GM18508 (cell line): ENCODE measurements around the gene SEC24B.
A peak's percentile ranks its signal among the peaks of the same experiment; 100 is the strongest.
"Not testable (repeated sequence)": the region's sequence is repeated elsewhere in the genome, so short reads cannot be mapped to it uniquely, and the experiment has no call there.

Experiments used
- ATAC-seq: cut with Tn5 transposase; IDR thresholded peaks from one replicate; pipeline ENCODE4 v1.9.1; 2021; ENCODE audit warnings: moderate number of reproducible peaks; ENCODE audit not compliant: insufficient read depth, unreplicated experiment

SEC24B gene

GRCh38 chr4:109429545-109429944 is 4.1 kb upstream of the SEC24B start:
- ATAC-seq, result no peak

GRCh38 chr4:109432203-109432602 is 1.4 kb upstream of the SEC24B start:
- no peak for ATAC-seq

GRCh38 chr4:109432696-109433095 is 919 bp upstream of the SEC24B start:
- ATAC-seq, result no peak

- ATAC-seq, result peak; percentile 14
These were observed 674 bp downstream of the SEC24B start for GRCh38 chr4:109434007-109434971.

GRCh38 chr4:109435635-109436034 is 2.0 kb downstream of the SEC24B start:
- ATAC-seq, result no peak

GRCh38 chr4:109436504-109436903 is 2.9 kb downstream of the SEC24B start:
- no peak for ATAC-seq

GRCh38 chr4:109440948-109441347 is 7.3 kb downstream of the SEC24B start:
- ATAC-seq, result no peak

- no peak for ATAC-seq
These were observed 8.3 kb downstream of the SEC24B start for GRCh38 chr4:109441862-109442458.

- ATAC-seq, result peak; percentile 61
These were observed 10.7 kb downstream of the SEC24B start for GRCh38 chr4:109444182-109444844.

GRCh38 chr4:109447278-109447677 is 13.7 kb downstream of the SEC24B start:
- no peak for ATAC-seq

- ATAC-seq, result no peak
These were observed 18.1 kb downstream of the SEC24B start for GRCh38 chr4:109451544-109452273.

- not testable (repeated sequence) for ATAC-seq
These were observed 19.5 kb downstream of the SEC24B start for GRCh38 chr4:109453110-109453509.

- ATAC-seq, result no peak
These were observed 28.7 kb downstream of the SEC24B start for GRCh38 chr4:109462297-109462696.

- ATAC-seq, result no peak
These were observed 29.2 kb downstream of the SEC24B start for GRCh38 chr4:109462802-109463201.

- no peak for ATAC-seq
These were observed 31.5 kb downstream of the SEC24B start for GRCh38 chr4:109465069-109465468.

GRCh38 chr4:109469915-109470314 is 36.3 kb downstream of the SEC24B start:
- ATAC-seq, result no peak

GRCh38 chr4:109472343-109472761 is 38.7 kb downstream of the SEC24B start:
- no peak for ATAC-seq

- no peak for ATAC-seq
These were observed 40.2 kb downstream of the SEC24B start for GRCh38 chr4:109473824-109474223.

- ATAC-seq, result no peak
These were observed 52.4 kb downstream of the SEC24B start for GRCh38 chr4:109486007-109486406.

- ATAC-seq, result no peak
These were observed 60.9 kb downstream of the SEC24B start for GRCh38 chr4:109494563-109494962.
